HG02610 (cell line): ENCODE measurements around the gene MESP1.
"Not testable (repeated sequence)": the region's sequence is repeated elsewhere in the genome, so short reads cannot be mapped to it uniquely, and the experiment has no call there.

Source experiments
- ATAC-seq: cut with Tn5 transposase; IDR thresholded peaks from one replicate; pipeline ENCODE4 v1.9.1; 2021; ENCODE audit warnings: mild to moderate bottlenecking, moderate library complexity; ENCODE audit not compliant: unreplicated experiment

MESP1 gene

DNA sequence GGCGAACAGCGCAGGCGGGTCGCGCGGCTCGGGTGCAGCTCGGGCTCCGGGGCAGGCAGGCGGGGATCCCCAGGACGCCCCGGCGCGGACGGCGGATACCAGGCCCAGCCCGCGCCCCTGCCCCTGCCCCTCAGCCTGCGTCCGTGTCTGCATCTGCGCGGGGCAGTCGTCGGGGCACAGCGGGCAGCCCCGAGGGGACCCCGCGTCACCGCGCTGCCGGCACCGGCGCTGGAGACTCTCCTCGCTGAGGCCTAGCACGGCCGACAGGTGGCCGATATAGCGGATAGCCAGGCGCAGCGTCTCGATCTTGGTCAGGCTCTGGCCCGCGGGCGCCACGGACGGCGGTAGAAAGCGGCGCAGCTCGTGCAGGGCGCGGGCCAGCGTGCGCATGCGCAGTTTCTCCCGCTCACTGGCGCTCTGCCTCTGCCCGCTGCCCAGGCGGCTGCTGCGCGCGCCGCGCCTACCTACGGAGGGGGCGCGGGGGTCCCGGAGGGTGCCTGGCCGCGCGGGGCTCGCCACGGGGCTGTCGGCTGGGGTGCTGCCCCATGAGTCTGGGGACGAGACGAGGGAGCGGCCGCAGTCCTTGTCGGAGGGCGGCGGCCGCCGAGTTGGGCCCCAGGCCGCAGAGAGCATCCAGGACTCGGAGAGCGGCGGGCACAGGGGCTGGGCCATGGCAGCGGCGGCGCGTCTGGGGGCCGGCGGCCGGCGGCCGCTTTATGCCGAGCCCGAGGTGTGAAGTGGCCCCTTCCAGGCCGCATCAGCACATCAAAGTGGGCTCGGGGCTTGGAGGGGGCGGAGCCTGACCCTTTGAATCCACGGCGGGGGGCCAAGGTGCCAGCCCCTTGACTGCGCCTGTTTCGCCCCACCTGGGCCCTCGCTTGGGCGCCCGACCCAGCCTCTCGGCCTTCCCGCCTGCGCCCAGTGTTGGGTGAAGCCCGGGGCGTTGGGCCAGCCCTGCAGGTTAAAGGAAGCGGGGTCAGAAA lies at the start of gene MESP1:
MESP1 (minus strand) TSS at position 690 of the 983 bp plus-strand sequence; CDS start at position 672, 18 bp downstream.
- ATAC-seq: peak; percentile 85

DNA sequence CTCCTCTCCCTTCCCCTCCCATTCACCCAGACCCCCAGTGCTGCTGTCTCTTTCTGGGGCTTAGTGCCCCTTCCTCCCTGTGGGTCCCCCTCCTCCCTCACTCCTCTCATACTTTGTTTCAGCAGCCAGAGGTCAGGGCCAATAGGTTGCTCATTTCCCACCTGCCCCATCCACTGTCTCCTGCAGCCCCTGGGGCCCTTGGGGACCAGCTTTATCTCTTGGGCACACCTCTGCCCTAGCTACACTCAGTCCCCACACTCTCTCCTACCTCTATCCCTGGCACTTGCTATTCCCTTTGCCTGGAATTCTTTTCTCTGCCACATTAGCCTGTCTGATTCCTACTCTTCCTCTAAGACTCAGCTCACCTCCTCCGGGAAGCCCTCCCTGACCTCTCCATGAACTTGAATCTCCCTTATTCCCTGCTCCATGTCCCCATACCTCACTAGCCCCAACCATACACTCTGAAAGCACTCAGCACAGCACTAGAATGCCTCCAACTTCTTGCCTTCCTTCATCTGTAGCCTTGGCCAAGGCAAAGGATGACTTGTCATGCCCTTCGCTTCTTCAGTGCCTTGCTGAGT lies 49.0 kb upstream of the MESP1 start:
- no peak for ATAC-seq

DNA sequence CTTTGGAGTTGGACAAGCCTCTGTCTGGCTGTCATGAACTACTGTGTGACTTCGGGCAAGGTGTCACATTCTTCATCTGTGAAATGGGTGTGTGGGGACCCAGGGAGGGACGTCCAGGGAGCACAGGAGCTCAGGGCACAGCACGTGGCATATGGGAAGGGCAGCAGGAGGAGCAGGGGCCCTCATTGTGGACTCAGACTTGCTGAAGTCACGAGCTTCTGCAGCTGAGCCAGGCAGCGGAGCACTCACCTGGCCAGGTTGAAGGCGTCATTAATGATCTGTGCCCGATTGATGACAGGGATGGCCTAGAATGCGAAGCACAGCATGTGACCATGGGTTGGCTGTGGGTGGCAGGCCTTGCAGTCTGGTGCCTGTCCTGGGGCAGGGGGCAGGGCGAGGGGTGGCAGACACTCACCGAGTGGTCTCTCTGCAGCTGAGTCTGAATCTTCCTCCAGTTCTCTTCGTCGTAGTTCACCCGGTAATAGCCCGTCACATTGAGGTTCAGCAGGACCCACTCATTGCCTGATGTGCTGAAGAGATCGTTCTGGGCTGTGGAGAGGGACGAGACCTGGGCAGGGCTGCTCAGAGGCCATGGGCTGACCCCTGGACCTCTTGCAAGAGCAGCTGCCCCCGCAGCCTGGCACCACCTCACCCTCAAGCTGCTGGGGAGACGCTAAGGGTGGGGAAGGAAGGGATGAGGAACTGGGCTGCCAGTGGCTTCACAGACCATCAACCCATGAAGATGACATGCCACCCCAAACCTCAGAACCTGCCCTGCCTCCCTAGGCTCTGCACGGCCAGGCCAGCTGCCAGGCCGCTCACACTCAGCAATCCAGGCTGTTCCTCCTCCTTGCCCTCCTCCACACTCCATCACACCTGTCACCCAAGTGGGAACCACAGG lies 48.2 kb upstream of the MESP1 start:
- ATAC-seq: no peak

GRCh38 chr15:89797678-89798201 lies 46.7 kb upstream of the MESP1 start:
- ATAC-seq: no peak

GRCh38 chr15:89795996-89796395 lies 44.9 kb upstream of the MESP1 start:
- no peak for ATAC-seq

DNA sequence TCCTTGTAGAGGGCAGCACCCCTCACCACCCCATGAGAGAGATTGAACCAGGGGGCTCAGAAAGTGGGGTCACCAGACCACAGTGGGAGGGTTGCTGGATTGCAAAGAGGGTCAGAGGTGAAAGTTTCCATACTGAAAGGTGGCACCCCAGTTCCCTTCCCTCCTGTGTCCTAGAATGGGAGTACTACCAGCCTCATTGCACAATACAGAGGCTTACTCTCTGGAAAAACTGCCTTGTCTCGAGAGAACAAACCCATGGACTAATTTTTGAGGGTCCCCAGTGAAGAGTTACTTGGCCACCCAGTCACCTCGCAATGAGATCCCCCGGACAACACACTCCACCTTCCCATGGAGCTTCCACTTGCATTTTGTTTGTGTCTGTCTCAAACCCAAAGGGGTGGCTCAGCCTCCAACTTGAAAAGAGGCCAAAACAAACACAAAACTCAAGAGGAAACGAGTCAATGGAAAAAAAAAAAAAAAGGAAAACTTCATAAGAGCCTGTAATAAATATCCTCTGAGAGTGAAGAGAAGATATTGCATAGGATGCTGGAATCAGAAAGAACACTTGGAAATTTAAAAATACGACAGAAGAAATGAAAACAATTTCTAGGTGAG lies 43.7 kb upstream of the MESP1 start:
- no peak for ATAC-seq

DNA sequence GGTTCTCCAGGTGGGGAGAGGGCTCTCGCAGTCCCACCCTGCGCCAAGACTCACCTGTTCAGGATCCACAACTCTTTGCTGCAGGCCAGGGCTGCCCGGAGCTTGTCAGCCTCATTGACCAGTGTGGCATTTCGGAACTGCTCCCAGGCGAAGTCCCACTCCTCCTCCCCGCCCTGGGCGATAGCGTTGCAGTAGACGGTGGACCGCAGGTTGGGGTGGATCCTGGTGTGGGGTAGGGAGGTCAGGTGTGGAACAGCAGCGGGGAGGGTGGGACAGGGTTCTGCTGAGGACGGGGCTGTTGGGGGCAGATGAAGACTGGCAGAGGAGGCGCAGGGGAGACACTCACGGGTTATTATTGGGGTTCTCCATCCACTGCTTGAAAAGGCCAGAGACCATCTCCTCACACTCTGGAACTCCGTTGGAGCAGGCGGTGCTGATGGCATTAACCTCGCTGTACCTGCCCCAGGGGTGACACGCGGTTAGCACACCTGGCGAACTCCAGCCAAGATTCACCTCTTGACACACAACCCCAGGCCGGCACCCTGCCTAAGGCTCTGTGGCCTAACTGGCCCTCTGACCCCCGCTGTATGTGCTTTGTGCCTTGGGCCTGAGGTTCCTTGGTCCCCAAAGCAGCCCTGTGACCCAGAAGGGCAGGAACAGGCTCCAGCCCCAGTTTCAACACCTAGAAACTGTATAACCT lies 41.2 kb upstream of the MESP1 start:
- no peak for ATAC-seq

GRCh38 chr15:89790661-89791060 lies 39.6 kb upstream of the MESP1 start:
- no peak for ATAC-seq

DNA sequence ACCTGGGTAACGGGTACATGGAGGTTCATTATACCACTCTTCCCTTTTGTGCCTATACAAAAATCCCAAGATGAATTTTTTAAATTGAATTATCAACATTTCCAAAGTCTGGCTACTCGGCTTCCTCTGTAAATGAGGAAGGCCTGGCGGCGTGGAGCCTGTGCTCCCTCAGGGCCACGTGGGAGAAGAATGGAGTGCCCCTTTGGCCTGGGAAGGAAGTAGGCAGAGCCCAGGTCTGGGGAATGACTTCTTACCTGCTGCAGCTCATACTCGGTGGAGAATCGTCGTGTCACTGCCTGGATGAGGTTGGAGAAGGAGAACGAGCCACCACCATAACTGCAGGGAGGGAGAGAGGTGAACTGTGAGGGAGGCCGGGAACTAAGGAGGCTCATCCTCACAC lies 39.2 kb upstream of the MESP1 start:
- no peak for ATAC-seq

DNA sequence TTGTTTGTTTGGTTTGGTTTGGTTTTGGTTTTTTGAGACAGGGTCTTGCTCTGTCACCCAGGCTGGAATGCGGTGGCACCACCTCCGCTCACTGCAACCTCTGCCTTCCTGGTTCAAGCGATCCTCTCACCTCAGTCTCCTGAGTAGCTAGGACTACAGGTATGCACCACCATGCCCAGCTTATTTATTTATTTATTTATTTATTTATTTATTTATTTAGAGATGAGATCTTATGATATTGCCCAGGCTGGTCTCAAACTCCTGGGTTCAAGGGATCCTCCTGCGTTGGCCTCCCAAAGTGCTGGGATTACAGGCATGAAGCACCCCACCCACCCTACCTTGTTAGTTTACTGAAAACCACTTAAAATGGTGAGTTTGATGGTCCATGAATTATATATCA lies 37.5 kb upstream of the MESP1 start:
- ATAC-seq: not testable (repeated sequence)

- ATAC-seq: no peak
Measured at GRCh38 chr15:89787944-89788343, 36.9 kb upstream of the MESP1 start.

GRCh38 chr15:89785774-89786140 lies 34.7 kb upstream of the MESP1 start:
- ATAC-seq: no peak

GRCh38 chr15:89785064-89785773 lies 34.2 kb upstream of the MESP1 start:
- no peak for ATAC-seq

GRCh38 chr15:89784686-89784960 lies 33.6 kb upstream of the MESP1 start:
- no peak for ATAC-seq

DNA sequence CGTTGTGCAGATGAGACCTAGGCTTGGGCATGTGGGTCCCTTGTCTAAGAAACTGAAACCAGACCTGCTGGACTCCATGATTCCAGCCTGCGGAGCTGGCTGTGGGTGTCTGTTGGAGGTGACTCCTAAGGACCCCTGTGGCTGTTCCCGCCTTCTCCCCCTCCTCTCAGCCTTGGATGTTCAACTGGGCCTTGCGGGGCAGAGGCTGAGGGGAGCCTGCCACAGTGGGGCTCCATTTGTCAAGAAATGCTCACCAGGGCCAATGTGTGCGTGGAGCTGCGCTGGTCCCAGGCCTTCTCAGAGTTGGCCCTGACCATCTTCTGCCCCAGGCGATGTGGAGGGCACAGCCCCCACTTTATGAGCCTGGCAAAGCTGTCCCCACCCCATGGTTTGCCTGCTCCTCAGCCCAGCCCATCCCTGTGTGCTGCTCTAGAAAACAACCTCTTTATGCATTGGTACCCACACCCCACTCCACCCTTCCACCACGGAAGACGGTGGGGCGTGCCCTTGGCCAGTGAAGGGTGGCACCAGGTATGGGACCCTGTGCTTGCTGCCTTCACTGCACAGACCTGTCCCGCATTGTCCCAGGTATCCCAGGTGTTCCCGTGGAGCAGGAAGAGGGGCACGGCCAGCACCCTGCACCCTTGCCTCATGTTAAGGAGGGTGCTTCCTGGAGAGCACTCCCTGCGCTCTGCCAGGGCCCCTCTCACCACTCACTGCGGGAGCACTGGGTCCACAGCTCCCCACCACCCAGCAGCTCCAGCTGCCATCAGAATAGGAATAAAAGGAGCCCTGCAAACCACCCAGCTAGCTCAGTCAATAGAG lies 33.0 kb upstream of the MESP1 start:
- ATAC-seq: no peak

- no peak for ATAC-seq
Measured at GRCh38 chr15:89783111-89783860, 32.2 kb upstream of the MESP1 start.

DNA sequence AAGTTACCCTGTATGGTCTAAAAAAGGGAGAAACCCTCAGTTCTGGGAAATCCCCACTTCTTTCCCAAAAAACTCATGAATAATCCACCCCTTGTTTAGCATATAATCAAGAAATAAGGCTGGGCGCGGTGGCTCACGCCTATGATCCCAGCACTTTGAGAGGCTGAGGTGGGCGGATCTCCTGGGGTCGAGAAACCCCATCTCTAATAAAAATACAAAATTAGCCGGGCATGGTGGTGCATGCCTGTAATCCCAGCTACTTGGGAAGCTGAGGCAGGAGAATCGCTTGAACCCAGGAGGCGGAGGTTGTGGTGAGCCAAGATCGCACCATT lies 31.5 kb upstream of the MESP1 start:
- ATAC-seq: not testable (repeated sequence)
